Gastrocnemius medialis (tissue), 4 donors: ENCODE results near the gene ACAN. TPM values are rescaled to one million over a fixed set of nuclear protein-coding genes. Genes with fewer than 3 reads are reported as not detected.

ENCODE experiments used
- ATAC-seq, 2 donors: fragments of 150-250 bp; one replicate each; pipeline ENCODE4 v1.9.1; 2016
- DNase-seq, 2 donors: peaks; one replicate each; pipeline ENCODE4 v3.0.0-alpha.2; 2019
- H3K27ac ChIP-seq, 4 donors: fragments of 200-600 bp; sonication (generic); 1 replicate in 1 of 4; 2 replicates in 3 of 4; pipeline ENCODE4 v1.5.1; 2016 to 2018; ENCODE audit warnings: mild to moderate bottlenecking in 2 of 4, moderate library complexity in 1 of 4
- H3K27me3 ChIP-seq, 3 donors: fragments of 200-600 bp; sonication (generic) in 2 of 3; 1 replicate in 1 of 3; 2 replicates in 2 of 3; pipeline versions ENCODE4 v1.5.1 to v1.6.0; 2016 to 2019; ENCODE audit warnings: mild to moderate bottlenecking in 1 of 3, moderate library complexity in 1 of 3
- H3K36me3 ChIP-seq, 2 donors: fragments of 200-600 bp; sonication (generic) in 1 of 2; one replicate each; pipeline ENCODE4 v1.5.1; 2017 to 2018
- H3K4me1 ChIP-seq, 2 donors: fragments of 200-600 bp; sonication (generic) in 1 of 2; one replicate each; pipeline ENCODE4 v1.5.1; 2016 to 2017; ENCODE audit warnings: mild to moderate bottlenecking in 2 of 2
- H3K4me3 ChIP-seq, 4 donors: fragments of 200-600 bp; sonication (generic) in 3 of 4; 1 replicate in 1 of 4; 2 replicates in 3 of 4; pipeline ENCODE4 v1.5.1; 2016 to 2019; ENCODE audit warnings: mild to moderate bottlenecking in 2 of 4
- H3K9me3 ChIP-seq, 3 donors: fragments of 200-600 bp; sonication (generic) in 2 of 3; 1 replicate in 1 of 3; 2 replicates in 2 of 3; pipeline ENCODE4 v1.5.1; 2016 to 2019
- CTCF ChIP-seq, 5 experiments: fragments of 450-650 bp in 3 of 5; fragments of 200-600 bp in 2 of 5; sonication (generic) in 2 of 5; IDR thresholded peaks in 4 of 5; conservative IDR thresholded peaks in 1 of 5; 1 replicate in 4 of 5; 2 replicates in 1 of 5; pipeline ENCODE4 v1.5.1; 2016 to 2019; ENCODE audit warnings: antibody characterized with exemption in 5 of 5, mild to moderate bottlenecking in 3 of 5, moderate library complexity in 3 of 5
- POLR2A ChIP-seq, 2 donors: fragments of 450-650 bp; IDR thresholded peaks; one replicate each; pipeline ENCODE4 v1.6.1; 2017; ENCODE audit warnings: antibody characterized with exemption in 2 of 2, mild to moderate bottlenecking in 2 of 2, moderate library complexity in 2 of 2
- in situ Hi-C, 4 donors: fragments of 200-750 bp; cut with MboI; loops; one replicate each; pipeline versions ENCODE4 v1.15.0 to v1.8.0; 2017; ENCODE audit warnings: low sequenced_read_pairs in 4 of 4
- intact Hi-C: fragments of 100-400 bp; cut with DNase I; formaldehyde crosslinking; loops from one replicate; pipeline ENCODE4 v1.15.1; 2023; ENCODE audit warnings: low total_unique reads
- total RNA-seq, 4 donors: library from RNA; depleted of rRNA; stranded (reverse); fragments of >200 nt; gene quantifications; one replicate each; pipeline versions ENCODE4 v1.1.0 to v1.2.3, GENCODE V29; 2016

The ACAN gene
- total RNA-seq, 4 donors from 2014 or later = 0.04 to 1.7 TPM; not detected in 2

GRCh38 chr15:88790486-88790885, 12.8 kb upstream of the ACAN start:
- H3K36me3 ChIP-seq = no peaks in the 10 kb centered on the region
- H3K27me3 ChIP-seq = peaks cover 4 to 11% (median 10%) of the 10 kb centered on the region in 3 donors
- intact Hi-C loops = no loop called here
- H3K9me3 ChIP-seq = no peaks in the 10 kb centered on the region
- H3K4me1 ChIP-seq = no peaks in the 10 kb centered on the region
- TF ChIP-seq CTCF (IDR thresholded peaks at IDR 0.05 in 4 of 5, conservative IDR thresholded peaks at IDR 0.05 in 1 of 5) (no peak), POLR2A (IDR thresholded peaks at IDR 0.05) (no peak)
- ATAC-seq = no peak
- H3K4me3 ChIP-seq = no peak overlapping the region
- in situ Hi-C loops = no loop called here
- DNase-seq = no peak
- no peak overlapping the region for H3K27ac ChIP-seq

GRCh38 chr15:88791637-88792036, 11.6 kb upstream of the ACAN start:
- H3K4me3 ChIP-seq = no peak overlapping the region
- H3K36me3 ChIP-seq = no peaks in the 10 kb centered on the region
- H3K27me3 ChIP-seq = peaks cover 8 to 11% (median 10%) of the 10 kb centered on the region in 3 donors
- no peak for DNase-seq
- no peaks in the 10 kb centered on the region for H3K4me1 ChIP-seq
- no peak for ATAC-seq
- no peak overlapping the region for H3K27ac ChIP-seq
- intact Hi-C loops = no loop called here
- no peak for TF ChIP-seq CTCF (IDR thresholded peaks at IDR 0.05 in 4 of 5, conservative IDR thresholded peaks at IDR 0.05 in 1 of 5)
- TF ChIP-seq POLR2A (IDR thresholded peaks at IDR 0.05) = no peak
- H3K9me3 ChIP-seq = no peaks in the 10 kb centered on the region
- in situ Hi-C loops = no loop called here

- intact Hi-C loops (no loop called here), in situ Hi-C loops (no loop called here)
- no peaks in the 10 kb centered on the region for H3K4me1 ChIP-seq
- ATAC-seq (no peak), DNase-seq (no peak)
- no peaks in the 10 kb centered on the region for H3K9me3 ChIP-seq
- no peak overlapping the region for H3K4me3 ChIP-seq
- TF ChIP-seq CTCF (IDR thresholded peaks at IDR 0.05 in 4 of 5, conservative IDR thresholded peaks at IDR 0.05 in 1 of 5) (no peak), POLR2A (IDR thresholded peaks at IDR 0.05) (no peak)
- peaks cover 8 to 13% (median 11%) of the 10 kb centered on the region in 3 donors for H3K27me3 ChIP-seq
- H3K27ac ChIP-seq = no peak overlapping the region
- H3K36me3 ChIP-seq = no peaks in the 10 kb centered on the region
Measured at GRCh38 chr15:88792342-88793282, 10.6 kb upstream of the ACAN start.

- in situ Hi-C loops = no loop called here
- Histone ChIP-seq H3K36me3 (no peaks in the 10 kb centered on the region), H3K4me3 (no peak overlapping the region), H3K4me1 (no peaks in the 10 kb centered on the region), H3K9me3 (no peaks in the 10 kb centered on the region), H3K27ac (no peak overlapping the region), H3K27me3 (peaks cover 11 to 14% (median 13%) of the 10 kb centered on the region in 3 donors)
- ATAC-seq = no peak
- no peak for DNase-seq
- intact Hi-C loops = no loop called here
- TF ChIP-seq CTCF (IDR thresholded peaks at IDR 0.05 in 4 of 5, conservative IDR thresholded peaks at IDR 0.05 in 1 of 5) (no peak), POLR2A (IDR thresholded peaks at IDR 0.05) (no peak)
Measured at GRCh38 chr15:88794001-88794400, 9.2 kb upstream of the ACAN start.
